ENCODE measurements around the gene IAH1. TPM values are rescaled to one million over a fixed set of nuclear protein-coding genes. Genes with fewer than 3 reads are reported as not detected.

Gene IAH1
- total and polyA plus RNA-seq, 2 experiments from 2014 or later = 12.7 to 33.7 TPM

DNA sequence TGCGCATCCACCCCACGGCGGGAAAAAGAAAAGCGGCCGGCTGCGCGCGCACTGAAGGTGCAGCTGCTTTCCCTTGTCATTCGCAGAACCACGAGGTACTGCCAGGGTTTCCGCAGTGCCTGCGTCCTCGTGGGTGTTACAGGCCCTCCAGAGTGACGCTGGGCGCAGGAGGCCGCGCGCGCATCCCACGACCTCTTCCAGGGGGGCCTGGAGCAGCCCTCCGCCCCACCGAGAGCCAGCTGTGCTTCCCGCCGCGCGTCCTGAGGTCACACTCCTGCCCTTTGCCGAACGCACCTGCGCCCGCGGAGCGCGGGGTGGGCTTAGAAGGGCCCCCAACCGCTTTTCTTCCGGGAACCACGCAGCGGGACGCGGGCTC lies 378 bp upstream of the IAH1 start:
- peaks cover 30% of the 10 kb centered on the region for H3K36me3 Mint-ChIP-seq (ENCODE audit: low read depth)
- Histone ChIP-seq H3K27me3 (ENCODE audit: insufficient read depth) (peaks cover 22% of the 10 kb centered on the region), H3K4me3 (peak overlapping the region; percentile 71), H3K9me2 (ENCODE audit: insufficient read depth) (0 out of 2 replicates have a peak, but pooled peaks cover 3% of the 10 kb centered on the region), H4K20me1 (replicated peaks; ENCODE audit: insufficient read depth) (peaks cover 4% of the 10 kb centered on the region), H3K27ac (ENCODE audit: low read depth) (no peak overlapping the region), H3K36me3 (ENCODE audit: insufficient read depth) (no peaks in the 10 kb centered on the region; the same call in 1 of the 2 replicates), H3K4me1 (ENCODE audit: insufficient read depth) (peaks cover 12% of the 10 kb centered on the region), H3K79me2 (replicated peaks; ENCODE audit: insufficient read depth) (no peaks in the 10 kb centered on the region; the same call in 1 of the 2 replicates), H2AFZ (peak overlapping the region; percentile 90), H3F3A (replicated peaks; ENCODE audit: low read depth) (peaks cover 14% of the 10 kb centered on the region), H3K4me2 (peak overlapping the region; percentile 81)
- peaks cover 32% of the 10 kb centered on the region for H3K4me1 Mint-ChIP-seq
- TF ChIP-seq ZNF331 (CRISPR knock-in tag; IDR thresholded peaks at IDR 0.05; ENCODE audit: low read depth) = no peak
- TF ChIP-seq, protein P1, sequence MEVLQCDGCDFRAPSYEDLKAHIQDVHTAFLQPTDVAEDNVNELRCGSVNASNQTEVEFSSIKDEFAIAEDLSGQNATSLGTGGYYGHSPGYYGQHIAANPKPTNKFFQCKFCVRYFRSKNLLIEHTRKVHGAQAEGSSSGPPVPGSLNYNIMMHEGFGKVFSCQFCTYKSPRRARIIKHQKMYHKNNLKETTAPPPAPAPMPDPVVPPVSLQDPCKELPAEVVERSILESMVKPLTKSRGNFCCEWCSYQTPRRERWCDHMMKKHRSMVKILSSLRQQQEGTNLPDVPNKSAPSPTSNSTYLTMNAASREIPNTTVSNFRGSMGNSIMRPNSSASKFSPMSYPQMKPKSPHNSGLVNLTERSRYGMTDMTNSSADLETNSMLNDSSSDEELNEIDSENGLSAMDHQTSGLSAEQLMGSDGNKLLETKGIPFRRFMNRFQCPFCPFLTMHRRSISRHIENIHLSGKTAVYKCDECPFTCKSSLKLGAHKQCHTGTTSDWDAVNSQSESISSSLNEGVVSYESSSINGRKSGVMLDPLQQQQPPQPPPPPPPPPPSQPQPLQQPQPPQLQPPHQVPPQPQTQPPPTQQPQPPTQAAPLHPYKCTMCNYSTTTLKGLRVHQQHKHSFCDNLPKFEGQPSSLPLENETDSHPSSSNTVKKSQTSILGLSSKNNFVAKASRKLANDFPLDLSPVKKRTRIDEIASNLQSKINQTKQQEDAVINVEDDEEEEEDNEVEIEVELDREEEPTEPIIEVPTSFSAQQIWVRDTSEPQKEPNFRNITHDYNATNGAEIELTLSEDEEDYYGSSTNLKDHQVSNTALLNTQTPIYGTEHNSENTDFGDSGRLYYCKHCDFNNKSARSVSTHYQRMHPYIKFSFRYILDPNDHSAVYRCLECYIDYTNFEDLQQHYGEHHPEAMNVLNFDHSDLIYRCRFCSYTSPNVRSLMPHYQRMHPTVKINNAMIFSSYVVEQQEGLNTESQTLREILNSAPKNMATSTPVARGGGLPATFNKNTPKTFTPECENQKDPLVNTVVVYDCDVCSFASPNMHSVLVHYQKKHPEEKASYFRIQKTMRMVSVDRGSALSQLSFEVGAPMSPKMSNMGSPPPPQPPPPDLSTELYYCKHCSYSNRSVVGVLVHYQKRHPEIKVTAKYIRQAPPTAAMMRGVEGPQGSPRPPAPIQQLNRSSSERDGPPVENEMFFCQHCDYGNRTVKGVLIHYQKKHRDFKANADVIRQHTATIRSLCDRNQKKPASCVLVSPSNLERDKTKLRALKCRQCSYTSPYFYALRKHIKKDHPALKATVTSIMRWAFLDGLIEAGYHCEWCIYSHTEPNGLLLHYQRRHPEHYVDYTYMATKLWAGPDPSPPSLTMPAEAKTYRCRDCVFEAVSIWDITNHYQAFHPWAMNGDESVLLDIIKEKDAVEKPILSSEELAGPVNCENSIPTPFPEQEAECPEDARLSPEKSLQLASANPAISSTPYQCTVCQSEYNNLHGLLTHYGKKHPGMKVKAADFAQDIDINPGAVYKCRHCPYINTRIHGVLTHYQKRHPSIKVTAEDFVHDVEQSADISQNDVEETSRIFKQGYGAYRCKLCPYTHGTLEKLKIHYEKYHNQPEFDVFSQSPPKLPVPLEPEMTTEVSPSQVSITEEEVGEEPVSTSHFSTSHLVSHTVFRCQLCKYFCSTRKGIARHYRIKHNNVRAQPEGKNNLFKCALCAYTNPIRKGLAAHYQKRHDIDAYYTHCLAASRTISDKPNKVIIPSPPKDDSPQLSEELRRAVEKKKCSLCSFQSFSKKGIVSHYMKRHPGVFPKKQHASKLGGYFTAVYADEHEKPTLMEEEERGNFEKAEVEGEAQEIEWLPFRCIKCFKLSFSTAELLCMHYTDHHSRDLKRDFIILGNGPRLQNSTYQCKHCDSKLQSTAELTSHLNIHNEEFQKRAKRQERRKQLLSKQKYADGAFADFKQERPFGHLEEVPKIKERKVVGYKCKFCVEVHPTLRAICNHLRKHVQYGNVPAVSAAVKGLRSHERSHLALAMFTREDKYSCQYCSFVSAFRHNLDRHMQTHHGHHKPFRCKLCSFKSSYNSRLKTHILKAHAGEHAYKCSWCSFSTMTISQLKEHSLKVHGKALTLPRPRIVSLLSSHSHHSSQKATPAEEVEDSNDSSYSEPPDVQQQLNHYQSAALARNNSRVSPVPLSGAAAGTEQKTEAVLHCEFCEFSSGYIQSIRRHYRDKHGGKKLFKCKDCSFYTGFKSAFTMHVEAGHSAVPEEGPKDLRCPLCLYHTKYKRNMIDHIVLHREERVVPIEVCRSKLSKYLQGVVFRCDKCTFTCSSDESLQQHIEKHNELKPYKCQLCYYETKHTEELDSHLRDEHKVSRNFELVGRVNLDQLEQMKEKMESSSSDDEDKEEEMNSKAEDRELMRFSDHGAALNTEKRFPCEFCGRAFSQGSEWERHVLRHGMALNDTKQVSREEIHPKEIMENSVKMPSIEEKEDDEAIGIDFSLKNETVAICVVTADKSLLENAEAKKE (CRISPR knock-in tag; IDR thresholded peaks at IDR 0.05) = no peak
- TF ChIP-seq POLR2AphosphoS5 (IDR thresholded peaks at IDR 0.05; ENCODE audit: low read depth) = no peak
- TF ChIP-seq ZNF114 (CRISPR knock-in tag; IDR thresholded peaks at IDR 0.05) = no peak
- peak overlapping the region; percentile 72 for H3K4me3 Mint-ChIP-seq
- H3K27me3 Mint-ChIP-seq (ENCODE audit: insufficient read depth, low read depth, poor library complexity) = peaks cover 15% of the 10 kb centered on the region
- no peak overlapping the region for H3K27ac Mint-ChIP-seq
- ATAC-seq (peak; percentile 13), DNase-seq (ENCODE audit: low spot score) (no peak)
- no peaks in the 10 kb centered on the region for H3K9me3 Mint-ChIP-seq

DNA sequence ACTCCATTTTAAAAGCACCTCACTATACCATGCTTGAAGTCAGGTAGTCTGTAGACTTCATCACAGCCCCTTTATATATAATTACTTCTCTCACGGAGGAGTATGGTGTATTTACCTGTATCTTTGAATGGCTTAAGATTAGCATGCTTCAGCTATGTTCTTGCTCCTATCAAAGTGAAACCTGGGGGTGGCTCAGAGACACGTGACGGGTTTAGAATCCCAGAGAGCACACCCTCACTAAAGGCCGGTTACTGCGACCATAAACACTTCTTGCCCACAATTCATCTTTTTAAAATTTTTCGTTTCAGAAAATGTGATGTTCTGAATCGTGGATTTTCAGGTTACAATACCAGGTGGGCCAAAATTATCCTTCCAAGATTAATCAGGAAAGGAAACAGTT lies 3.6 kb downstream of the IAH1 start:
- Mint-ChIP-seq H3K4me1 (peaks cover 32% of the 10 kb centered on the region), H3K9me3 (no peaks in the 10 kb centered on the region), H3K36me3 (ENCODE audit: low read depth) (peaks cover 12% of the 10 kb centered on the region; the same call in 2 of the 3 replicates), H3K27ac (no peak overlapping the region), H3K27me3 (ENCODE audit: insufficient read depth, low read depth, poor library complexity) (peaks cover 17% of the 10 kb centered on the region), H3K4me3 (no peak overlapping the region)
- Histone ChIP-seq H3F3A (replicated peaks; ENCODE audit: low read depth) (peaks cover 14% of the 10 kb centered on the region), H2AFZ (no peak overlapping the region), H4K20me1 (replicated peaks; ENCODE audit: insufficient read depth) (peaks cover 4% of the 10 kb centered on the region), H3K4me1 (ENCODE audit: insufficient read depth) (peaks cover 12% of the 10 kb centered on the region), H3K79me2 (replicated peaks; ENCODE audit: insufficient read depth) (no peaks in the 10 kb centered on the region; the same call in 1 of the 2 replicates), H3K27me3 (ENCODE audit: insufficient read depth) (peaks cover 22% of the 10 kb centered on the region), H3K36me3 (ENCODE audit: insufficient read depth) (no peaks in the 10 kb centered on the region; the same call in 1 of the 2 replicates), H3K4me2 (no peak overlapping the region), H3K27ac (ENCODE audit: low read depth) (no peak overlapping the region), H3K4me3 (no peak overlapping the region), H3K9me2 (ENCODE audit: insufficient read depth) (0 out of 2 replicates have a peak, but pooled peaks cover 3% of the 10 kb centered on the region)
- ATAC-seq (no peak), DNase-seq (ENCODE audit: low spot score) (no peak)
- TF ChIP-seq, protein P2, sequence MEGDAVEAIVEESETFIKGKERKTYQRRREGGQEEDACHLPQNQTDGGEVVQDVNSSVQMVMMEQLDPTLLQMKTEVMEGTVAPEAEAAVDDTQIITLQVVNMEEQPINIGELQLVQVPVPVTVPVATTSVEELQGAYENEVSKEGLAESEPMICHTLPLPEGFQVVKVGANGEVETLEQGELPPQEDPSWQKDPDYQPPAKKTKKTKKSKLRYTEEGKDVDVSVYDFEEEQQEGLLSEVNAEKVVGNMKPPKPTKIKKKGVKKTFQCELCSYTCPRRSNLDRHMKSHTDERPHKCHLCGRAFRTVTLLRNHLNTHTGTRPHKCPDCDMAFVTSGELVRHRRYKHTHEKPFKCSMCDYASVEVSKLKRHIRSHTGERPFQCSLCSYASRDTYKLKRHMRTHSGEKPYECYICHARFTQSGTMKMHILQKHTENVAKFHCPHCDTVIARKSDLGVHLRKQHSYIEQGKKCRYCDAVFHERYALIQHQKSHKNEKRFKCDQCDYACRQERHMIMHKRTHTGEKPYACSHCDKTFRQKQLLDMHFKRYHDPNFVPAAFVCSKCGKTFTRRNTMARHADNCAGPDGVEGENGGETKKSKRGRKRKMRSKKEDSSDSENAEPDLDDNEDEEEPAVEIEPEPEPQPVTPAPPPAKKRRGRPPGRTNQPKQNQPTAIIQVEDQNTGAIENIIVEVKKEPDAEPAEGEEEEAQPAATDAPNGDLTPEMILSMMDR (conservative IDR thresholded peaks at IDR 0.05; ENCODE audit: low read depth in 2 of 2) = no peak
- TF ChIP-seq NANOG (IDR thresholded peaks at IDR 0.05; ENCODE audit: borderline replicate concordance) (no peak), CREB1 (CRISPR knock-in tag; IDR thresholded peaks at IDR 0.05; ENCODE audit: low read depth) (no peak), STAT1 (IDR thresholded peaks at IDR 0.05; ENCODE audit: unreplicated experiment) (no peak), JUNB (IDR thresholded peaks at IDR 0.05; ENCODE audit: unreplicated experiment) (no peak), ZNF114 (CRISPR knock-in tag; IDR thresholded peaks at IDR 0.05) (no peak), EZH2phosphoT487 (IDR thresholded peaks at IDR 0.05; ENCODE audit: unreplicated experiment) (no peak), POLR2AphosphoS5 (IDR thresholded peaks at IDR 0.05; ENCODE audit: low read depth) (no peak)
